ENCODE results near the gene CSNK2B. TPM values are rescaled to one million over a fixed set of nuclear protein-coding genes. Genes with fewer than 3 reads are reported as not detected.

CSNK2B gene
- total and polyA plus RNA-seq, 9 of the 15 experiments (the other 6 are each of a cell fraction or from before 2014, with no cell fraction given), result 120 to 1,126 (median 529) TPM

DNA sequence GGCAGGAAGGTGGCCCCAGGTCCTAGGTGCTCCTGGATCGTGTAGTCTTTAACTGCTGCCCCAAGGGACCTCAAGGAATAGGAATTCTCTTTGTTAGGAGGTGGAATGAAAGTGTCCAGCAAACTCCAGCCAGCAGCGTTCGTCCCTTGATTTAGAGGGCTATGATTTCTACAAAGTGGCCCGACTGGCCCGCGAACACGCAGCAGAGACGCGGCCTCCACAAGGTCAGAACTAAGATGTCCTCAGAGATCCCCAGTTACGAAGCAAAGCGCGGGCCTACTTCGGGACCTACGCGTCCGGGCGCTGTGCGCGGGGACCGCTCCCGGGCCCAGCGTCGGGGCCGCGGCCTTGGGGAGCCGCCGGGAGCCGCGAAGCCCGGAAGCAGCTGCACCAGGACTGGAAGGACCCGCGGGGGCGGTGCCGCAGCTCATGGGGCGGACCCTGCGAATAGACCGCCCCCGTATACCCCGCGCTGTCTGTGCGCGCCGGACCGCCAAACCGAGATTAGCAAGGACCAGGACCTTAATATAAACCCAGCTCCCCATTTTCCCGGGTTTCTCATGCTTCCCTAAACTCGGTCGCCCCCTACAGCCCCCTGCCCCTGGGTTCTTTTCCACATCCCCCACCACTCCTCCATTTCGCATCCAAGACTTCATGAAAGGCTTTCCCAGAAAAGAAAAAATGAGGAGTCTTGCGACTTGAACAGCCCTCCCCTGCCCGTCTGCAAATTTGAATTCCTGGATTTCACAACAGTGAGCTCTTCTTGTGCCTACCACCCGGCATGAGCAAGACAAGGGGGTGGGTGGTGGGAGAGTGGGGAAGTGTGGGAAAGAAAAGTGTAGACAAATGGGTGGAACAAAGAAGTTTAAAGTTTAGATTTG is 5.3 kb upstream of the CSNK2B start, which contains the start of gene C6orf47 (continued):
- TF ChIP-seq RFX1 (IDR thresholded peaks at IDR 0.05) (no peak), CBFA2T3 (IDR thresholded peaks at IDR 0.05) (no peak), SPI1 (IDR thresholded peaks at IDR 0.05; ENCODE audit: borderline replicate concordance, low read depth, low read length) (0 out of 2 replicates have a peak, but pooled peaks have one; percentile 0), ESRRA (IDR thresholded peaks at IDR 0.05; ENCODE audit: borderline replicate concordance, low read depth) (peak; percentile 82), RBBP5 (IDR thresholded peaks at IDR 0.05; ENCODE audit: borderline replicate concordance, insufficient read depth, low read length, poor library complexity, severe bottlenecking) (peak; percentile 76), POLR2AphosphoS5 (IDR thresholded peaks at IDR 0.05; ENCODE audit: control insufficient read depth, insufficient read depth, low read depth, low read length) (peak; percentile 92), POLR2AphosphoS2 (IDR thresholded peaks at IDR 0.05; ENCODE audit: low read length) (peak; percentile 99), MTA2 (IDR thresholded peaks at IDR 0.05; ENCODE audit: low read depth) (peak; percentile 12; the same call in 1 of the 2 replicates), SRSF1 (IDR thresholded peaks at IDR 0.05; ENCODE audit: low read depth, low read length) (no peak), ATF7 (IDR thresholded peaks at IDR 0.05) (peak; percentile 85), ZNF699 (CRISPR knock-in tag; IDR thresholded peaks at IDR 0.05; ENCODE audit: insufficient replicate concordance) (no peak)
- TF ChIP-seq, protein P1, sequence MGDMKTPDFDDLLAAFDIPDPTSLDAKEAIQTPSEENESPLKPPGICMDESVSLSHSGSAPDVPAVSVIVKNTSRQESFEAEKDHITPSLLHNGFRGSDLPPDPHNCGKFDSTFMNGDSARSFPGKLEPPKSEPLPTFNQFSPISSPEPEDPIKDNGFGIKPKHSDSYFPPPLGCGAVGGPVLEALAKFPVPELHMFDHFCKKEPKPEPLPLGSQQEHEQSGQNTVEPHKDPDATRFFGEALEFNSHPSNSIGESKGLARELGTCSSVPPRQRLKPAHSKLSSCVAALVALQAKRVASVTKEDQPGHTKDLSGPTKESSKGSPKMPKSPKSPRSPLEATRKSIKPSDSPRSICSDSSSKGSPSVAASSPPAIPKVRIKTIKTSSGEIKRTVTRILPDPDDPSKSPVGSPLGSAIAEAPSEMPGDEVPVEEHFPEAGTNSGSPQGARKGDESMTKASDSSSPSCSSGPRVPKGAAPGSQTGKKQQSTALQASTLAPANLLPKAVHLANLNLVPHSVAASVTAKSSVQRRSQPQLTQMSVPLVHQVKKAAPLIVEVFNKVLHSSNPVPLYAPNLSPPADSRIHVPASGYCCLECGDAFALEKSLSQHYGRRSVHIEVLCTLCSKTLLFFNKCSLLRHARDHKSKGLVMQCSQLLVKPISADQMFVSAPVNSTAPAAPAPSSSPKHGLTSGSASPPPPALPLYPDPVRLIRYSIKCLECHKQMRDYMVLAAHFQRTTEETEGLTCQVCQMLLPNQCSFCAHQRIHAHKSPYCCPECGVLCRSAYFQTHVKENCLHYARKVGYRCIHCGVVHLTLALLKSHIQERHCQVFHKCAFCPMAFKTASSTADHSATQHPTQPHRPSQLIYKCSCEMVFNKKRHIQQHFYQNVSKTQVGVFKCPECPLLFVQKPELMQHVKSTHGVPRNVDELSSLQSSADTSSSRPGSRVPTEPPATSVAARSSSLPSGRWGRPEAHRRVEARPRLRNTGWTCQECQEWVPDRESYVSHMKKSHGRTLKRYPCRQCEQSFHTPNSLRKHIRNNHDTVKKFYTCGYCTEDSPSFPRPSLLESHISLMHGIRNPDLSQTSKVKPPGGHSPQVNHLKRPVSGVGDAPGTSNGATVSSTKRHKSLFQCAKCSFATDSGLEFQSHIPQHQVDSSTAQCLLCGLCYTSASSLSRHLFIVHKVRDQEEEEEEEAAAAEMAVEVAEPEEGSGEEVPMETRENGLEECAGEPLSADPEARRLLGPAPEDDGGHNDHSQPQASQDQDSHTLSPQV (IDR thresholded peaks at IDR 0.05), result no peak
- TF ChIP-seq, protein P2, sequence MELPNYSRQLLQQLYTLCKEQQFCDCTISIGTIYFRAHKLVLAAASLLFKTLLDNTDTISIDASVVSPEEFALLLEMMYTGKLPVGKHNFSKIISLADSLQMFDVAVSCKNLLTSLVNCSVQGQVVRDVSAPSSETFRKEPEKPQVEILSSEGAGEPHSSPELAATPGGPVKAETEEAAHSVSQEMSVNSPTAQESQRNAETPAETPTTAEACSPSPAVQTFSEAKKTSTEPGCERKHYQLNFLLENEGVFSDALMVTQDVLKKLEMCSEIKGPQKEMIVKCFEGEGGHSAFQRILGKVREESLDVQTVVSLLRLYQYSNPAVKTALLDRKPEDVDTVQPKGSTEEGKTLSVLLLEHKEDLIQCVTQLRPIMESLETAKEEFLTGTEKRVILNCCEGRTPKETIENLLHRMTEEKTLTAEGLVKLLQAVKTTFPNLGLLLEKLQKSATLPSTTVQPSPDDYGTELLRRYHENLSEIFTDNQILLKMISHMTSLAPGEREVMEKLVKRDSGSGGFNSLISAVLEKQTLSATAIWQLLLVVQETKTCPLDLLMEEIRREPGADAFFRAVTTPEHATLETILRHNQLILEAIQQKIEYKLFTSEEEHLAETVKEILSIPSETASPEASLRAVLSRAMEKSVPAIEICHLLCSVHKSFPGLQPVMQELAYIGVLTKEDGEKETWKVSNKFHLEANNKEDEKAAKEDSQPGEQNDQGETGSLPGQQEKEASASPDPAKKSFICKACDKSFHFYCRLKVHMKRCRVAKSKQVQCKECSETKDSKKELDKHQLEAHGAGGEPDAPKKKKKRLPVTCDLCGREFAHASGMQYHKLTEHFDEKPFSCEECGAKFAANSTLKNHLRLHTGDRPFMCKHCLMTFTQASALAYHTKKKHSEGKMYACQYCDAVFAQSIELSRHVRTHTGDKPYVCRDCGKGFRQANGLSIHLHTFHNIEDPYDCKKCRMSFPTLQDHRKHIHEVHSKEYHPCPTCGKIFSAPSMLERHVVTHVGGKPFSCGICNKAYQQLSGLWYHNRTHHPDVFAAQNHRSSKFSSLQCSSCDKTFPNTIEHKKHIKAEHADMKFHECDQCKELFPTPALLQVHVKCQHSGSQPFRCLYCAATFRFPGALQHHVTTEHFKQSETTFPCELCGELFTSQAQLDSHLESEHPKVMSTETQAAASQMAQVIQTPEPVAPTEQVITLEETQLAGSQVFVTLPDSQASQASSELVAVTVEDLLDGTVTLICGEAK (IDR thresholded peaks at IDR 0.05), result peak; percentile 65
- TF ChIP-seq, protein P2 (CRISPR knock-in tag; IDR thresholded peaks at IDR 0.05), result no peak
